SKM-1 (cell line): ENCODE results near the gene NPEPL1.
"Not testable (repeated sequence)": the region's sequence is repeated elsewhere in the genome, so short reads cannot be mapped to it uniquely, and the experiment has no call there.

Experiments
- DNase-seq: peaks from one replicate; lab custom pipeline; 2025; ENCODE audit not compliant: unreplicated experiment; lab: John Stamatoyannopoulos, UW

NPEPL1 gene

GRCh38 chr20:58737198-58737597 lies 44.6 kb downstream of the NPEPL1 start:
- no peak for DNase-seq

DNA sequence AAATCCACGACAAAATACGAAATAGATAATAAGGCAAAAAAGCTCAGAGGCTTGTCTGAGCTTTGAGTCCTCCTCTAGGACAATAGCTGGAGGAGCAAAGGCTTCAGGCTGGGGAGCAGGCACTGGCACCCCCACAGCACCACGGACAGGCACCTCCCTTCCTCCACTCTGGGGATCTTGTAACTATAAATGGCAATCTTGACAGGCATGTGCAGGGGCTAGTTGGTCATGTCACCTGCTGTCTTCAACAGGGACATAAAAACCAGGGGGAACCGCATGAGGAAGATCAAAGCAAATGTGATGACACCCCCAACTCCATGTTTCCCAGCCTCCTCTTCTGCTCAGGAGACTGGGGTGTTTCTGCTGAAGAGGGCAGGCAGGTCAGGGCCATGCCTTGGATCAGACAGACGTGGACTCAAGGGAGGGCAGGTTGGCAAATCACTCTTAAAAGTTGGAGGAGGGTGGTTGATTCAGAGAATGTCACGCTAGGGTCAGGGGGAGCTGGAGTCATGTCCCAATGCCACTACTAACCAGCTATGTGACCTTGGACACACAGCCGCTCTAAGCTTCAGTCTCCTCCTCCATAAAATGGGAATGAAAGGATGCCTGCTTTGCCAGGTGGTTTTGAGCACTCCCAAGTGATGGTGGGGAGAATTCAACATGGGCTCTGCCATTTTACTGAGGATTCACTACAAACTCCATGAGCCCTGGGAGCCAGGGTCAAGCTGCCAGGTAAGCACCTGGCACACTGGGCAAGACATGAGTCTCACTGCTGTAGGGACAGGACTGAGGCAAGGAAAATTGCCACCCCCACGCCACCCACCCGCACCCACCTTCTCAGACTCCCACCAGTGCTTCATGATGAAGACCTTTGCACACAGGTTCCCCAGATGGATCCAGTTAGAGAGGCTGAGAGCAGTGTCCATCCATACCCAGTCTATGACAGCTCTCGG lies 48.0 kb downstream of the NPEPL1 start:
- no peak for DNase-seq

DNA sequence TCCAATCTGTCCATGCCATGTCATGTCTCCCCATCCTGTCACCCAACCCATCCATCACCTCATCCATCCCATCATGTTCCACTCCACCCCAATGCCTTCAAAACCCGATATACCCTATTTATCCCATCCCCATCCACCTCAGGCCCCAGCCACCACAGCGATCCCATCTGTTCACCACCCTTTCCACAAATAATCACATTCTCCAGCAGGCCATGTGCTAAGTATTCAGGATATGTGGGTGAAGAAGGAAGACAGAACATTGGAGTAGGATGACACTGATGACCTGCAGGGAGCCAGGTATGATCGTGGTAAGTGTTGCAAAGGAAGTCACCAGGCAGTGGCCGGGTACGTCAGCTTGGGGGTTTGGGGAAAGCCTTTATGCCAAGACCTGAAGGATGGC lies 48.8 kb downstream of the NPEPL1 start:
- DNase-seq, result no peak

GRCh38 chr20:58742668-58743566 lies 50.3 kb downstream of the NPEPL1 start:
- no peak for DNase-seq

- no peak for DNase-seq
Observed at GRCh38 chr20:58743929-58744534, 51.4 kb downstream of the NPEPL1 start.

DNA sequence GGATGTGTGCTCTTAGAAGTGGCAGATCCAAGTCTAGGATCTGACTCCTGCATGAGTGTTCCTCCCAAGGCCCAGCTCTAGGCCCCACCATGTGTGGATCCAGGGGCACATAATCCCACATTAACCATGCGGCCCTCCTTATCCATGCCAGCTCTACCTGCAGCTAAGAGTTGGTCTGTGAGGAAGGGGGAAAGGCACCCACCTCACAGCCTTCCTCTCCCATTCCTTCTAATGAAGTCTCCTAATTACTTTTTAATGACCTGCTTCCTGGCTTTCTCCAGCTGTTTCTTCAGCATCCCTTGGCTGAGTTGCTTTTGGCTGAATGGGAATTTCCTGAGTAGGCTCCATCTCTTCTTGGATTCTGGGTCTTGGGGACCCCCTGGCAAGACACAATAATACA lies 52.2 kb downstream of the NPEPL1 start:
- DNase-seq, result no peak

DNA sequence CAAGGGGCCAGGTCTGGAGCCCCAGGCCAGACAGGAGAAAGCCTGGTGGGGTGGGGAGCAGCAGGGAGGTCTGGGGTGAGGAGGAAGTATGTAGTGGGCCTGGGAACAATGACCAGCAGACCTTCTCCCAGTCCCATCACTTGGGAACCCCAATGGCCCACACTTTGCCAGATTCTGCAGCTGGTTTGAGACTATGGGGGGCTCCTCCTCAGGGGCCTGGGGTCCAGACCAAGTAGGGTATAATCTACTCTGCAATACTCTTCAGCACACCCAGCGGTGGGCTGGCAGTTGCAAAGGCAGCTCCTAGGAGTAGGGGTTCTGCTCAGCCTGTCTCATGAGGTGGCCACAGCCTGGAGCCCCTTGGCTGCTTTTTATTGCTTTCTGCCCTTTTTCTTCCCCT lies 52.8 kb downstream of the NPEPL1 start:
- no peak for DNase-seq

DNA sequence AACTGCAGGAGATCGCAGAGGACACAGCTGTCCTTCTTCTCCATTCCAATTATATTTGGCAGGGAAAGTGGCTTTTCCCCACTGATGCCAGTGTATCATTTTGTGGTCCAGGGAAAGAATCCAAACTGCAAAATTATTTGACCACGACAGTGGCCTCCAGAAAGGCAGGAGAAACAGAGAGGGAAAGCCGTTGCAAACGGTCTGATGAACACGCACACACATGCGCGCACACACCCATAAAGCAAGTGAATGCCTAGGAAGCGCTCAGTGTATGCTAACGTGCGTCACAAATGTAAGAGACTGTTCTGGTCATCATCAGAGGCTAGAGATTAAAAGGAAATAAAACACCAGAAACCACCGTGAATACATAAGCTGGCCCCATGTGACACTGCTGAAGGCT lies 54.0 kb downstream of the NPEPL1 start:
- no peak for DNase-seq

- DNase-seq, result no peak
Observed at GRCh38 chr20:58747211-58747610, 54.6 kb downstream of the NPEPL1 start.

DNA sequence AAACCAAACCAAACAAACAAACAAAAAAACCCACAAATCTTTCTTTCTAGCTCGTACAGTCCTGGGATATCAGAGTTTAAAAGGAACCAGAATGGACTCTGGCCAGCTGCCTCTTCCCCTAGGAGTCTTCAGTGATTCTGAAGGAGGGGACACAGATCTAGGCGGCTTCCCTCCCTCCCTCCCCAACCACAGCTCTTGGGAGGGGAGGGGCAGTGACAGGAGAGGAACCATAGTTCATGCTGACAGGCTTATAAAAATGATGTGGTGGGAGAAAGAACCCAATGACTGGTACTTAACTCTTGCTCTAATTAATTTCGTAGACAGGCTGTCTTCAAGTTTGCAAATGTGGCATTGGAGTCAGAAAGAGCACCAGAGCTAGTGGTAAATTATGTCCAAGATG lies 56.0 kb downstream of the NPEPL1 start:
- DNase-seq, result no peak

- DNase-seq, result no peak
Observed at GRCh38 chr20:58749098-58749769, 56.6 kb downstream of the NPEPL1 start.

DNA sequence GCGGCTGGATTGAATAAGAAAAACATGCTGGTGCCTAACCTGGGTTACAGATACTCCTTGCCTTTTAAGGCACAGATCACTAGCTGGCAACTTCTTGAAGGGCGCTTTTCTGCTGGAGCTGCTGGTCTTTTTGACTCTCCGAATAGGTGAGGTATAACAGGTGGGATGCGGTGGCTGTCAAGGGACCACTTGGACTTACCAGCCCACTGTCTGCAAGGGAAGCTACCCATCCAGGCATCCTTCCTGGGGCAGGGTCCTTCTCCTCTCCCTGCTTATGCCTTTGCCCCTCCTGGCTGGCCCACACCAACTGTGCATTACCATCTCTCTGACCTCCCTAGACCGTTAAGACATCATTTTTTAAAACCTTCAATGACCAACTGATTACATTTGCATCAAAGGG lies 57.4 kb downstream of the NPEPL1 start:
- no peak for DNase-seq

GRCh38 chr20:58750706-58751105 lies 58.1 kb downstream of the NPEPL1 start:
- DNase-seq, result not testable (repeated sequence)

DNA sequence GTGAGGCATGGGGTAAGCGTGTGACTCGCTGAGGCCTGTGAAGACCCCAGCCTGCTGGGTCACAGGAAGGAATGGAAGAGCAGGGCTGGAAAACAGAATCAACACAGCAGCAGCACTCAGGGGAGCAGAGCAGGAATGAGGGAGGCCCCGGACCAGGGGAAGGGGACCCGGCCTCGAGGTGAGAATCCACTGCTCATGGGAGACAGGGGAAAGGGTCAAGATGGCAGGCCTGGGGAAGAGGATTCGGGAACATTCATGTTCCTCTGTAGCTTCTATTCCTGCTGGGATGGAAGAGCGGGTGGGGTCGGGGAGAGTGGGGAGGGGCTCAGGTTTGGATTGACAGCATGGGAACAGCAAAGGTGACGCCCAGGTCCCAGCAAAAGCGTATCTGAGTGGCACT lies 59.4 kb downstream of the NPEPL1 start:
- no peak for DNase-seq

DNA sequence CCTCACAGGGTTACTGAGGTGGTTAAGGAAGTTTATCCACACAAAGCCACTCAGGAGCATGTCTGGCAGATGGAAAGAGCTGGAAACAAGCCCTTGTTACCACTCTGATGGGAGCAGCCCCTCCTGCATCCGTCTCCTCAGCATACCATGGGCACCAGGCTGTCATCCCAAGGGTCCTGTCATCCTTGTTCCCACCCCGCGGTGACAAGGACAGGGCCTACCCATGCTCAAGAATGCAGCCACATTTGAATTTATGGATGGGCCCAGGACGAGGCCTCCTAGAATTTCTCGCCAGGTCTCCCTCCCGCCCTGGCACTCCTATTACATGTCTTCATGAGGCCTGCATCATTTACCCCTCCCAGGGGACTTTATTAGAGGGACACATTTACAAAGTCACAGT lies 60.0 kb downstream of the NPEPL1 start:
- DNase-seq, result no peak

GRCh38 chr20:58753267-58753921 lies 60.8 kb downstream of the NPEPL1 start:
- DNase-seq, result no peak

- DNase-seq, result no peak
Observed at GRCh38 chr20:58753922-58754551, 61.4 kb downstream of the NPEPL1 start.

GRCh38 chr20:58754584-58754983 lies 62.0 kb downstream of the NPEPL1 start:
- DNase-seq, result no peak

DNA sequence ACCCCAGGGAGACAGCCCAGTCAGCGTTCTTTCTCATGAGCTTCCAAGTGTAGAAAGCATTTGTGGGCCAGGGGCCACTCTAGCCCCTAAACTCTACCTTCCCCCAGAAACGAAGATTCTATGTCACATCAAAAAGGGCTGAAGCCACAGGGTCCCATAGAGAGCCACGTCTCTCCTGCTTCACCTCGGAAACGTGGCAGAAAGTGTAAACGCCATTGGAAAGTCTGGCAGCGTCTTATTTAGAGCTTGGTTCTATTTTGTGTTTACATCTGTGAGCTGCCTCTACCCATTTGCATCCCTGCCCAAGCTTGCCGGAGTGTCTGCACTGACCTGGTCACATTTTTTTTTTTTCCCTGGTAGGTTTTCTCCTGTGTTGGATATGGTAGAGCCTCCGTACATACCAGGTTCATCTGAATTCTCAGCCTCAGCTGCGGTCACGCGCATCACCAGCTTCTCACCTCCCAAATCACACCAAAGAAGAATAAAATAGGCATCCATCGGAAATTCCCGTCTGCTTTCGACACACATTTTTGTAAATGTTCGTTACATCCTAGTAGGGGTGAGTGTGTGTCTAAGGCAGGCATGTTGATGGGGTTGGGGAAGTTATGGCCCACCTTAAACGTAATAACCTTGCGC lies 62.6 kb downstream of the NPEPL1 start:
- DNase-seq, result no peak
